Hematopoietic multipotent progenitor cell treated with erythropoietin and hydrocortisone succinate and interleukin-3 and kit ligand, for 4 days (in vitro differentiated cells): Measurements from ENCODE around the gene TSSK3.

ENCODE experiments used
- DNase-seq: peaks from one replicate; pipeline ENCODE4 v3.0.0-alpha.2; 2015

Gene TSSK3

GRCh38 chr1:32405672-32406467 is 43.5 kb downstream of the TSSK3 start:
- DNase-seq, result no peak

GRCh38 chr1:32406629-32407111 is 44.3 kb downstream of the TSSK3 start:
- no peak for DNase-seq

GRCh38 chr1:32411261-32411660 is 48.9 kb downstream of the TSSK3 start:
- DNase-seq, result no peak

- DNase-seq, result peak; percentile 91
These were observed 51.3 kb downstream of the TSSK3 start for GRCh38 chr1:32413507-32414185.
